GM18951 (cell line): ENCODE data around the gene LAMTOR4.

Experiments used
- POLR2A ChIP-seq: IDR thresholded peaks from 4 replicates; pipeline ENCODE4 v1.6.1; 2011; ENCODE audit warnings: mild to moderate bottlenecking; ENCODE audit not compliant: insufficient read length, insufficient read depth; ENCODE audit errors: extremely low read depth
- in situ Hi-C: fragments of 300-500 bp; cut with MboI; formaldehyde crosslinking; loops from one replicate; pipeline ENCODE4 v1.12.0; 2022; ENCODE audit warnings: low sequenced_read_pairs, mixed read lengths, inconsistent platforms; ENCODE audit not compliant: unreplicated experiment

The LAMTOR4 gene

DNA sequence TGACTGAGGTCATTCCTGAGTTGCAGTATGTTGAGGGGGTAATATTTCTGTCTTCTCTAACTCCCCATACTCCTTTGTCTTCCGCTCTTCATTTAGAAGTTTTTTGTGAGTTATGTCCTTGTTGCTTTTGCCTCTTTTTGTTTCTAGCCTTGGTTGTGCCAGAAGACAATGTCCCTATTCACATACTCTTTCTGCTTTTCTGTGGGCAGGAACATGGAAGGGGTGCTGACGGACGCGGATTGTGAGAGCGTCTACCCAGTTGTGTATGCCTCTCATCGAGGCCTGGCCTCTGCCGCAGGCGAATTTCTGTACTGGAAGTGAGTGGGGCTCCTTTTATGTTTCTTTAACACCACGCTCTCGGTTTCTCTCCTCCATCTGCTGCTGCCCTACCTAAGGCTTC lies 49.5 kb downstream of the LAMTOR4 start:
- in situ Hi-C loops, result no loop called here
- TF ChIP-seq POLR2A, result no peak

- no peak for TF ChIP-seq POLR2A
- in situ Hi-C loops, result no loop called here
Measured at GRCh38 chr7:100200693-100201092, 52.0 kb downstream of the LAMTOR4 start.
